ENCODE data around the gene FAM236B.
"Not testable (repeated sequence)": the region's sequence is repeated elsewhere in the genome, so short reads cannot be mapped to it uniquely, and the experiment has no call there.

Gene FAM236B

GRCh38 chrX:72783365-72783936 lies 991 bp upstream of the FAM236B start:
- H3K23ac ChIP-seq (ENCODE audit: low read length); H2BK120ac ChIP-seq (ENCODE audit: low read depth, low read length); H3K4me1 ChIP-seq (ENCODE audit: control insufficient read depth, low read depth, low read length); H3K4me3 ChIP-seq (ENCODE audit: low read length); H3K27me3 ChIP-seq (ENCODE audit: insufficient read depth, low read length, poor library complexity); H3K9ac ChIP-seq (ENCODE audit: low read length); H3K18ac ChIP-seq (ENCODE audit: low read length); DNase-seq; H2BK5ac ChIP-seq (ENCODE audit: low read length); H3K27ac ChIP-seq (ENCODE audit: low read depth, low read length); H4K5ac ChIP-seq (ENCODE audit: low read length); H4K8ac ChIP-seq (ENCODE audit: low read depth, low read length); H2BK15ac ChIP-seq (replicated peaks; ENCODE audit: low read depth); H3K4me2 ChIP-seq (ENCODE audit: low read length); H3K4ac ChIP-seq (ENCODE audit: low read depth, low read length); H3K36me3 ChIP-seq (ENCODE audit: control insufficient read depth, insufficient read depth, low read length); H3K56ac ChIP-seq (ENCODE audit: low read length); H3K79me2 ChIP-seq (ENCODE audit: control insufficient read depth, insufficient read depth, low read length); H2AK5ac ChIP-seq (ENCODE audit: low read length); H3K79me1 ChIP-seq (ENCODE audit: low read length): not testable (repeated sequence)
- no CpG with 5 or more reads among the region's 8 CpGs for WGBS (ENCODE audit: extremely low coverage, insufficient coverage, low lambda C conversion rate)

GRCh38 chrX:72778146-72778545 lies 4.3 kb downstream of the FAM236B start:
- not testable (repeated sequence) for H3K4me3 ChIP-seq (ENCODE audit: low read length); H3K18ac ChIP-seq (ENCODE audit: low read length); H2AK5ac ChIP-seq (ENCODE audit: low read length); H3K4me2 ChIP-seq (ENCODE audit: low read length); H3K56ac ChIP-seq (ENCODE audit: low read length); H3K23ac ChIP-seq (ENCODE audit: low read length); H2BK5ac ChIP-seq (ENCODE audit: low read length); H2BK15ac ChIP-seq (replicated peaks; ENCODE audit: low read depth); DNase-seq; H3K27me3 ChIP-seq (ENCODE audit: insufficient read depth, low read length, poor library complexity); H3K36me3 ChIP-seq (ENCODE audit: control insufficient read depth, insufficient read depth, low read length); H3K4me1 ChIP-seq (ENCODE audit: control insufficient read depth, low read depth, low read length); H3K27ac ChIP-seq (ENCODE audit: low read depth, low read length); H3K79me2 ChIP-seq (ENCODE audit: control insufficient read depth, insufficient read depth, low read length); H4K5ac ChIP-seq (ENCODE audit: low read length); H3K9ac ChIP-seq (ENCODE audit: low read length); H2BK120ac ChIP-seq (ENCODE audit: low read depth, low read length); H4K8ac ChIP-seq (ENCODE audit: low read depth, low read length); H3K4ac ChIP-seq (ENCODE audit: low read depth, low read length); H3K79me1 ChIP-seq (ENCODE audit: low read length)
- WGBS (ENCODE audit: extremely low coverage, insufficient coverage, low lambda C conversion rate), result no CpG with 5 or more reads among the region's 6 CpGs

GRCh38 chrX:72777467-72777790 lies 5.0 kb downstream of the FAM236B start:
- H3K4me1 ChIP-seq (ENCODE audit: control insufficient read depth, low read depth, low read length); H3K27me3 ChIP-seq (ENCODE audit: insufficient read depth, low read length, poor library complexity); H2BK5ac ChIP-seq (ENCODE audit: low read length); H3K4me3 ChIP-seq (ENCODE audit: low read length); DNase-seq; H2AK5ac ChIP-seq (ENCODE audit: low read length); H3K18ac ChIP-seq (ENCODE audit: low read length); H3K79me1 ChIP-seq (ENCODE audit: low read length); H3K27ac ChIP-seq (ENCODE audit: low read depth, low read length); H3K79me2 ChIP-seq (ENCODE audit: control insufficient read depth, insufficient read depth, low read length); H4K5ac ChIP-seq (ENCODE audit: low read length); H3K23ac ChIP-seq (ENCODE audit: low read length); H2BK15ac ChIP-seq (replicated peaks; ENCODE audit: low read depth); H4K8ac ChIP-seq (ENCODE audit: low read depth, low read length); H2BK120ac ChIP-seq (ENCODE audit: low read depth, low read length); H3K36me3 ChIP-seq (ENCODE audit: control insufficient read depth, insufficient read depth, low read length); H3K4me2 ChIP-seq (ENCODE audit: low read length); H3K9ac ChIP-seq (ENCODE audit: low read length); H3K56ac ChIP-seq (ENCODE audit: low read length); H3K4ac ChIP-seq (ENCODE audit: low read depth, low read length): not testable (repeated sequence)
- WGBS (ENCODE audit: extremely low coverage, insufficient coverage, low lambda C conversion rate), result no CpG with 5 or more reads among the region's 15 CpGs

- H3K9ac ChIP-seq (ENCODE audit: low read length); H2BK15ac ChIP-seq (replicated peaks; ENCODE audit: low read depth); H4K5ac ChIP-seq (ENCODE audit: low read length); H3K18ac ChIP-seq (ENCODE audit: low read length); H3K23ac ChIP-seq (ENCODE audit: low read length); H3K4me3 ChIP-seq (ENCODE audit: low read length); H2AK5ac ChIP-seq (ENCODE audit: low read length); H2BK120ac ChIP-seq (ENCODE audit: low read depth, low read length); H4K8ac ChIP-seq (ENCODE audit: low read depth, low read length); H3K27ac ChIP-seq (ENCODE audit: low read depth, low read length); H3K4me2 ChIP-seq (ENCODE audit: low read length); H3K36me3 ChIP-seq (ENCODE audit: control insufficient read depth, insufficient read depth, low read length); H3K56ac ChIP-seq (ENCODE audit: low read length); H3K27me3 ChIP-seq (ENCODE audit: insufficient read depth, low read length, poor library complexity); H3K79me2 ChIP-seq (ENCODE audit: control insufficient read depth, insufficient read depth, low read length); H3K4me1 ChIP-seq (ENCODE audit: control insufficient read depth, low read depth, low read length); DNase-seq; H2BK5ac ChIP-seq (ENCODE audit: low read length); H3K79me1 ChIP-seq (ENCODE audit: low read length); H3K4ac ChIP-seq (ENCODE audit: low read depth, low read length): not testable (repeated sequence)
- no CpG with 5 or more reads among the region's 44 CpGs for WGBS (ENCODE audit: extremely low coverage, insufficient coverage, low lambda C conversion rate)
Measured at GRCh38 chrX:72776653-72777466, 5.6 kb downstream of the FAM236B start, which contains the start of gene DMRTC1B. Gene DMRTC1B (plus strand): TSS chrX:72776890. CDS start chrX:72845136, 68,246 bp downstream.

- not testable (repeated sequence) for H3K23ac ChIP-seq (ENCODE audit: low read length); DNase-seq; H3K27me3 ChIP-seq (ENCODE audit: insufficient read depth, low read length, poor library complexity); H4K5ac ChIP-seq (ENCODE audit: low read length); H3K4me1 ChIP-seq (ENCODE audit: control insufficient read depth, low read depth, low read length); H4K8ac ChIP-seq (ENCODE audit: low read depth, low read length); H3K79me1 ChIP-seq (ENCODE audit: low read length); H3K4ac ChIP-seq (ENCODE audit: low read depth, low read length); H2BK5ac ChIP-seq (ENCODE audit: low read length); H3K56ac ChIP-seq (ENCODE audit: low read length); H3K79me2 ChIP-seq (ENCODE audit: control insufficient read depth, insufficient read depth, low read length); H3K4me3 ChIP-seq (ENCODE audit: low read length); H2BK15ac ChIP-seq (replicated peaks; ENCODE audit: low read depth); H3K27ac ChIP-seq (ENCODE audit: low read depth, low read length); H3K9ac ChIP-seq (ENCODE audit: low read length); H3K36me3 ChIP-seq (ENCODE audit: control insufficient read depth, insufficient read depth, low read length); H2AK5ac ChIP-seq (ENCODE audit: low read length); H2BK120ac ChIP-seq (ENCODE audit: low read depth, low read length); H3K18ac ChIP-seq (ENCODE audit: low read length); H3K4me2 ChIP-seq (ENCODE audit: low read length)
- WGBS (ENCODE audit: extremely low coverage, insufficient coverage, low lambda C conversion rate), result no CpG with 5 or more reads among the region's 9 CpGs
Measured at GRCh38 chrX:72760454-72760853, 22.0 kb downstream of the FAM236B start.
